ENCODE measurements around the gene PRDM16.

- no peak for TF ChIP-seq CTCF (conservative IDR thresholded peaks at IDR 0.05; ENCODE audit: low read depth, low read length)
- TF ChIP-seq EZH2 (IDR thresholded peaks at IDR 0.05; ENCODE audit: low read length, unreplicated experiment): no peak
Observed at GRCh38 chr1:3474016-3474415, 405.0 kb downstream of the PRDM16 start.
